Spleen (tissue), 7 donors: ENCODE results near the gene EPHB6.

Source experiments
- POLR2A ChIP-seq, 3 donors: fragments of 450-650 bp; IDR thresholded peaks; one replicate each; pipeline ENCODE4 v1.5.1; 2017; ENCODE audit warnings: antibody characterized with exemption in 3 of 3, mild to moderate bottlenecking in 1 of 3
- POLR2AphosphoS5 ChIP-seq, 3 donors: sonication (generic); formaldehyde crosslinking; IDR thresholded peaks; one replicate each; pipeline ENCODE4 v1.5.1; 2017; ENCODE audit warnings: antibody characterized with exemption in 3 of 3
- TF ChIP-seq, protein P1 (sequence below), 11 experiments: fragments of 200-600 bp in 7 of 11; fragments of 450-650 bp in 4 of 11; sonication (generic) in 4 of 11; IDR thresholded peaks in 8 of 11; conservative IDR thresholded peaks in 3 of 11; 1 replicate in 7 of 11; 2 replicates in 4 of 11; pipeline versions ENCODE4 v1.4.0 to v1.8.0; 2016 to 2021; ENCODE audit warnings: antibody characterized with exemption in 11 of 11, inconsistent platforms in 4 of 11, mild to moderate bottlenecking in 1 of 11
- donor health status: DM: no; HTN: no; CAD: no; lungs with moderate emphysema.
- donor health status: DM: no; HTN: no; CAD: no.
- donor health status: DM: no; HTN: no; CAD: no.

DNA sequence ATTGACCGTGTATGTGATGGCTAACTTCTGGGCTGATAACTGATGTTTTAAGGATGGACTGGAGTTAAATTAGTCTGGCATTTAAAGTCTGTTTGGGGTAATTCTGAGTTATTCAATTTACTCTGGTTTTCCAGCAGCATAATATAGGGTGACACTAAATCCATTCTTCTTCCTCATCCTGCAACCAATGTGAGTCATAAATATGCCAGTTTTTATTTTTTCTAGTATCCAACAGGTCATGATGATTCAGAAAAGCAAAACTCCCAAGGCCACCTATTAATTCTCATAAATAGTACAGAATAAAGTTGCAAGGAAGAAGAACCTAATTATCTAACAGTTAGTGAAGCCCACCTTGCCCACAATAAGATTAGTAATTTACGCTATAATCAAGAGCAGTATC is 7.5 kb upstream of the EPHB6 start:
- TF ChIP-seq, protein P1, sequence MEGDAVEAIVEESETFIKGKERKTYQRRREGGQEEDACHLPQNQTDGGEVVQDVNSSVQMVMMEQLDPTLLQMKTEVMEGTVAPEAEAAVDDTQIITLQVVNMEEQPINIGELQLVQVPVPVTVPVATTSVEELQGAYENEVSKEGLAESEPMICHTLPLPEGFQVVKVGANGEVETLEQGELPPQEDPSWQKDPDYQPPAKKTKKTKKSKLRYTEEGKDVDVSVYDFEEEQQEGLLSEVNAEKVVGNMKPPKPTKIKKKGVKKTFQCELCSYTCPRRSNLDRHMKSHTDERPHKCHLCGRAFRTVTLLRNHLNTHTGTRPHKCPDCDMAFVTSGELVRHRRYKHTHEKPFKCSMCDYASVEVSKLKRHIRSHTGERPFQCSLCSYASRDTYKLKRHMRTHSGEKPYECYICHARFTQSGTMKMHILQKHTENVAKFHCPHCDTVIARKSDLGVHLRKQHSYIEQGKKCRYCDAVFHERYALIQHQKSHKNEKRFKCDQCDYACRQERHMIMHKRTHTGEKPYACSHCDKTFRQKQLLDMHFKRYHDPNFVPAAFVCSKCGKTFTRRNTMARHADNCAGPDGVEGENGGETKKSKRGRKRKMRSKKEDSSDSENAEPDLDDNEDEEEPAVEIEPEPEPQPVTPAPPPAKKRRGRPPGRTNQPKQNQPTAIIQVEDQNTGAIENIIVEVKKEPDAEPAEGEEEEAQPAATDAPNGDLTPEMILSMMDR (IDR thresholded peaks at IDR 0.05 in 8 of 11, conservative IDR thresholded peaks at IDR 0.05 in 3 of 11): no peak
- TF ChIP-seq POLR2A (IDR thresholded peaks at IDR 0.05) (no peak), POLR2AphosphoS5 (IDR thresholded peaks at IDR 0.05) (no peak)
